GM18526 (cell line): ENCODE data around the gene NRXN3.

Source experiments
- POLR2A ChIP-seq: IDR thresholded peaks from 3 replicates; pipeline ENCODE4 v1.6.1; 2011; ENCODE audit not compliant: insufficient read length; ENCODE audit errors: extremely low read depth

Gene NRXN3

GRCh38 chr14:79011091-79011919, 841.1 kb downstream of the NRXN3 start:
- no peak for TF ChIP-seq POLR2A

GRCh38 chr14:79011920-79012204, 841.7 kb downstream of the NRXN3 start:
- TF ChIP-seq POLR2A = no peak

GRCh38 chr14:79016828-79017505, 846.8 kb downstream of the NRXN3 start:
- no peak for TF ChIP-seq POLR2A

GRCh38 chr14:79017561-79017960, 847.4 kb downstream of the NRXN3 start:
- no peak for TF ChIP-seq POLR2A

GRCh38 chr14:79018836-79019235, 848.7 kb downstream of the NRXN3 start:
- TF ChIP-seq POLR2A = no peak

GRCh38 chr14:79021766-79022165, 851.6 kb downstream of the NRXN3 start:
- TF ChIP-seq POLR2A = no peak

- TF ChIP-seq POLR2A = no peak
These were observed 857.0 kb downstream of the NRXN3 start for GRCh38 chr14:79027138-79027537.

GRCh38 chr14:79028281-79028680, 858.1 kb downstream of the NRXN3 start:
- no peak for TF ChIP-seq POLR2A

GRCh38 chr14:79036441-79036840, 866.3 kb downstream of the NRXN3 start:
- no peak for TF ChIP-seq POLR2A

GRCh38 chr14:79037106-79037505, 866.9 kb downstream of the NRXN3 start:
- TF ChIP-seq POLR2A = no peak

GRCh38 chr14:79037593-79037992, 867.4 kb downstream of the NRXN3 start:
- no peak for TF ChIP-seq POLR2A

- no peak for TF ChIP-seq POLR2A
These were observed 870.6 kb downstream of the NRXN3 start for GRCh38 chr14:79040790-79041189.

- TF ChIP-seq POLR2A = no peak
These were observed 873.2 kb downstream of the NRXN3 start for GRCh38 chr14:79043194-79043889.

GRCh38 chr14:79044894-79045624, 874.9 kb downstream of the NRXN3 start:
- TF ChIP-seq POLR2A = no peak
